Omental fat pad (tissue), 4 donors: ENCODE results near the gene C1QTNF2. TPM values are rescaled to one million over a fixed set of nuclear protein-coding genes. Genes with fewer than 3 reads are reported as not detected.
A peak's percentile ranks its signal among the peaks of the same experiment; 100 is the strongest.

Source experiments
- ATAC-seq: fragments of 150-250 bp; one replicate; pipeline ENCODE4 v1.9.1; 2016; ENCODE audit warnings: mild to moderate bottlenecking, moderate library complexity; ENCODE audit not compliant: low FRiP score
- DNase-seq: peaks from one replicate; pipeline ENCODE4 v3.0.0-alpha.2; 2019; ENCODE audit warnings: low spot score
- CTCF ChIP-seq, 3 donors: fragments of 450-650 bp; IDR thresholded peaks; one replicate each; pipeline ENCODE4 v1.5.1; 2016 to 2017; ENCODE audit warnings: antibody characterized with exemption in 3 of 3, mild to moderate bottlenecking in 3 of 3, moderate library complexity in 2 of 3
- total RNA-seq, 4 donors: library from RNA; depleted of rRNA; stranded (reverse); fragments of >200 nt; gene quantifications; one replicate each; pipeline ENCODE4 v1.1.0, GENCODE V29; 2016

C1QTNF2 gene
- total RNA-seq, 4 donors from 2014 or later, result 0.19 to 0.47 (median 0.25) TPM; not detected in 1

- no peak for TF ChIP-seq CTCF (IDR thresholded peaks at IDR 0.05)
- no peak for ATAC-seq
- no peak for DNase-seq
Observed at GRCh38 chr5:160315968-160316367, 54.5 kb downstream of the C1QTNF2 start.

GRCh38 chr5:160312960-160313727, 57.3 kb downstream of the C1QTNF2 start:
- DNase-seq (no peak), ATAC-seq (no peak)
- TF ChIP-seq CTCF (IDR thresholded peaks at IDR 0.05), result no peak

GRCh38 chr5:160312134-160312959, 58.1 kb downstream of the C1QTNF2 start, which contains the start of gene CCNJL:
Gene CCNJL (minus strand): TSS chr5:160312564. CDS start chr5:160311923, 641 bp downstream.
- peak; percentile 59 for ATAC-seq
- no peak for DNase-seq
- TF ChIP-seq CTCF (IDR thresholded peaks at IDR 0.05), result no peak

- DNase-seq, result no peak
- peak; percentile 41 for ATAC-seq
- TF ChIP-seq CTCF (IDR thresholded peaks at IDR 0.05), result no peak
Observed at GRCh38 chr5:160311491-160312133, 58.8 kb downstream of the C1QTNF2 start.

- ATAC-seq, result no peak
- no peak for DNase-seq
- no peak for TF ChIP-seq CTCF (IDR thresholded peaks at IDR 0.05)
Observed at GRCh38 chr5:160310552-160311295, 59.7 kb downstream of the C1QTNF2 start.

GRCh38 chr5:160310140-160310539, 60.3 kb downstream of the C1QTNF2 start:
- TF ChIP-seq CTCF (IDR thresholded peaks at IDR 0.05), result no peak
- ATAC-seq, result no peak
- DNase-seq, result no peak
